Stomach (tissue), 4 donors: ENCODE measurements around the gene TYW1.
"Not testable (repeated sequence)": the region's sequence is repeated elsewhere in the genome, so short reads cannot be mapped to it uniquely, and the experiment has no call there.

Experiments used
- POLR2A ChIP-seq, 4 donors: fragments of 450-650 bp; IDR thresholded peaks; one replicate each; pipeline ENCODE4 v1.6.1; 2016; ENCODE audit warnings: antibody characterized with exemption in 4 of 4, control low read depth in 2 of 4, mild to moderate bottlenecking in 1 of 4, moderate library complexity in 1 of 4
- TF ChIP-seq, protein P1 (sequence below), 7 experiments: fragments of 450-650 bp in 4 of 7; fragments of 200-600 bp in 3 of 7; sonication (generic) in 3 of 7; IDR thresholded peaks; one replicate each; pipeline ENCODE4 v1.5.1; 2016 to 2019; ENCODE audit warnings: antibody characterized with exemption in 7 of 7, control low read depth in 2 of 7, mild to moderate bottlenecking in 1 of 7

DNA sequence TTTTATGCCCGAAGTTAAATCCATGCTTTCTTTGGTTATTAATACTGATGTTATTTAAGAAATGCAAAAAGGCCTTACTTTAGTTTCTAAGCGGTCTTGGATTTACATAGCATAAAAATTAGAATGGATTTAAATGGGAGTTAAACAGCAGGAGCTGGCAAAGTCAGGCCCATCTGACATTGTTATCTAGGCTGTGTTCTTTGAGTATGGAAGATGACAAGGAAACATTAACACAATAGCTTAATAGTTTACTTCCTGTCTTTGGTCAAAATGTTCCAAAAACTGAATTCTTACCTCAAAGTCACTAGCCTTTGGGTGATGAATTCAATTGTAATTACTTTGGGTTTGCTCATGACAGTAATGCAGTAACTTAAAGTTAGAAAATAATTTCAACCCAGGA lies 123.9 kb downstream of the TYW1 start:
- not testable (repeated sequence) for TF ChIP-seq POLR2A (IDR thresholded peaks at IDR 0.05)
- TF ChIP-seq, protein P1, sequence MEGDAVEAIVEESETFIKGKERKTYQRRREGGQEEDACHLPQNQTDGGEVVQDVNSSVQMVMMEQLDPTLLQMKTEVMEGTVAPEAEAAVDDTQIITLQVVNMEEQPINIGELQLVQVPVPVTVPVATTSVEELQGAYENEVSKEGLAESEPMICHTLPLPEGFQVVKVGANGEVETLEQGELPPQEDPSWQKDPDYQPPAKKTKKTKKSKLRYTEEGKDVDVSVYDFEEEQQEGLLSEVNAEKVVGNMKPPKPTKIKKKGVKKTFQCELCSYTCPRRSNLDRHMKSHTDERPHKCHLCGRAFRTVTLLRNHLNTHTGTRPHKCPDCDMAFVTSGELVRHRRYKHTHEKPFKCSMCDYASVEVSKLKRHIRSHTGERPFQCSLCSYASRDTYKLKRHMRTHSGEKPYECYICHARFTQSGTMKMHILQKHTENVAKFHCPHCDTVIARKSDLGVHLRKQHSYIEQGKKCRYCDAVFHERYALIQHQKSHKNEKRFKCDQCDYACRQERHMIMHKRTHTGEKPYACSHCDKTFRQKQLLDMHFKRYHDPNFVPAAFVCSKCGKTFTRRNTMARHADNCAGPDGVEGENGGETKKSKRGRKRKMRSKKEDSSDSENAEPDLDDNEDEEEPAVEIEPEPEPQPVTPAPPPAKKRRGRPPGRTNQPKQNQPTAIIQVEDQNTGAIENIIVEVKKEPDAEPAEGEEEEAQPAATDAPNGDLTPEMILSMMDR (IDR thresholded peaks at IDR 0.05), result not testable (repeated sequence)
